ENCODE data around the gene IL17C. TPM values are rescaled to one million over a fixed set of nuclear protein-coding genes. Genes with fewer than 3 reads are reported as not detected.

Gene IL17C
- total and polyA plus RNA-seq, 2 donors (not counting 3 experiments of a cell fraction or from before 2014, with no cell fraction given), result 0.17 TPM; not detected in 1

DNA sequence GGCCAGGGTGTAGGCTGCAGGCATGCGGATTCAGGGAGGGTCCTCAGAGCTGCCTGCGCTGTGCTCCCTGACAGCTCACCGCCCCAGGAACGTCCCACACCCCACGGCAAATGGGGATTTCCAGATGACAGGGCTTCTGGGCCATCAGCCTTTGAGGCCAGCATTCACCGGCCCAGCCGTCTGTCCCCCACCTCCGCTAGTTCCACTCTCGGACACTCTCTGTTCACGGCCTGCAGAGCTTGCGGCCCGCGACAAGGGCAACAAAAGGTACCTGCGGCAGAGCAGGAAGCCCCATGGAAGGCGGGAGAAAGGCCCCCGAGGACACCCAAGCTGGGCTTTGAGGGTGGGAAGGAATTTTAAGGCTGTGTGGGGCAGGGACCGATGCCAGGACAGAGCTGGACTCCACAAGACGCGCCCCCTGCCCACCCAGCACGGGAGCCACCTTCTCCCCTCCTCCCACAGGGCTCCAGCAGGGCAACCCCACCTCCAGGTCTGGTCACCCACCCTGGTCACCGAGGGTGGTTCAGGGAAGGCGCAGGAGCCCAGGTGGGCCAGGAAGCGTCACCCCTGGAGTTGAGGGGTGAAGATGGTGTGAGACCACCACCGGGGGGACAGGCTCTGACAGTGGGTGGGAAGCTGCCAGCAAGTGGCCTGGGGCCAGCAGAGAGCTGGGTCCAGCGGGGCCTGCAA is 18.1 kb downstream of the IL17C start:
- BruUV-seq (replicated peaks), result no TSS peak
- Histone ChIP-seq H3K27me3 (ENCODE audit: control insufficient read depth in 2 of 2, insufficient read depth in 2 of 2, low read length in 2 of 2) (no peaks in the 10 kb centered on the region), H3K9me1 (replicated peaks; ENCODE audit: control insufficient read depth, extremely low read depth, insufficient read depth, low read length) (no peaks in the 10 kb centered on the region), H2AFZ (ENCODE audit: low read depth, low read length) (no peak overlapping the region), H3K4me3 (replicated peaks in 1 of 3; ENCODE audit: insufficient read depth in 1 of 3, low read depth in 1 of 3, low read length in 3 of 3) (no peak overlapping the region), H3K9me3 (replicated peaks; ENCODE audit: control insufficient read depth, insufficient read depth, low read length) (no peaks in the 10 kb centered on the region), H3K9ac (replicated peaks; ENCODE audit: extremely low read depth, insufficient read depth, low read length) (no peak overlapping the region), H4K20me1 (replicated peaks; ENCODE audit: control insufficient read depth, extremely low read depth, insufficient read depth, low read length) (no peaks in the 10 kb centered on the region), H3K27ac (ENCODE audit: insufficient read depth, low read depth, low read length) (no peak overlapping the region), H3K4me1 (ENCODE audit: control insufficient read depth, extremely low read depth, insufficient read depth, low read length) (peaks cover 7% of the 10 kb centered on the region), H3K4me2 (ENCODE audit: insufficient read depth, low read length) (no peak overlapping the region), H3K79me2 (ENCODE audit: control insufficient read depth, insufficient read depth, low read length) (peaks cover 27% of the 10 kb centered on the region), H3K36me3 (ENCODE audit: control insufficient read depth in 2 of 2, extremely low read depth in 1 of 2, insufficient read depth in 2 of 2, low read length in 2 of 2) (peaks cover 7 to 17% of the 10 kb centered on the region in 2 experiments)
- DNase-seq (ENCODE audit: low read depth, low spot score), result no peak
- FAIRE-seq, result no peak
- dilution Hi-C loops (cut with MboI; ENCODE audit: extremely low pct_ligation_motif_present, low sequenced_read_pairs), result no loop called here
- intact Hi-C loops (cut with micrococcal nuclease), result no loop called here
- ChIA-PET POLR2A (no interaction called here), CTCF (no interaction called here)
- TF ChIP-seq, protein P1, sequence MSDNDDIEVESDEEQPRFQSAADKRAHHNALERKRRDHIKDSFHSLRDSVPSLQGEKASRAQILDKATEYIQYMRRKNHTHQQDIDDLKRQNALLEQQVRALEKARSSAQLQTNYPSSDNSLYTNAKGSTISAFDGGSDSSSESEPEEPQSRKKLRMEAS (IDR thresholded peaks at IDR 0.05; ENCODE audit: insufficient read depth, insufficient read length), result no peak
- TF ChIP-seq MYC (IDR thresholded peaks at IDR 0.05; ENCODE audit: low read depth, low read length) (no peak), JUN (IDR thresholded peaks at IDR 0.05; ENCODE audit: borderline replicate concordance, insufficient read depth, insufficient read length, low read depth) (no peak), POLR2AphosphoS5 (IDR thresholded peaks at IDR 0.05; ENCODE audit: insufficient read depth, low read depth, low read length) (no peak), FOS (IDR thresholded peaks at IDR 0.05; ENCODE audit: borderline replicate concordance, insufficient read depth, low read length) (no peak), GATA2 (IDR thresholded peaks at IDR 0.05; ENCODE audit: insufficient read depth, insufficient read length, low read depth, low read length) (no peak), POLR2A (IDR thresholded peaks at IDR 0.05; ENCODE audit: low read depth, low read length) (no peak), EZH2 (IDR thresholded peaks at IDR 0.05; ENCODE audit: borderline replicate concordance, low read depth, low read length, severe bottlenecking) (no peak)
- TF ChIP-seq, protein P2, sequence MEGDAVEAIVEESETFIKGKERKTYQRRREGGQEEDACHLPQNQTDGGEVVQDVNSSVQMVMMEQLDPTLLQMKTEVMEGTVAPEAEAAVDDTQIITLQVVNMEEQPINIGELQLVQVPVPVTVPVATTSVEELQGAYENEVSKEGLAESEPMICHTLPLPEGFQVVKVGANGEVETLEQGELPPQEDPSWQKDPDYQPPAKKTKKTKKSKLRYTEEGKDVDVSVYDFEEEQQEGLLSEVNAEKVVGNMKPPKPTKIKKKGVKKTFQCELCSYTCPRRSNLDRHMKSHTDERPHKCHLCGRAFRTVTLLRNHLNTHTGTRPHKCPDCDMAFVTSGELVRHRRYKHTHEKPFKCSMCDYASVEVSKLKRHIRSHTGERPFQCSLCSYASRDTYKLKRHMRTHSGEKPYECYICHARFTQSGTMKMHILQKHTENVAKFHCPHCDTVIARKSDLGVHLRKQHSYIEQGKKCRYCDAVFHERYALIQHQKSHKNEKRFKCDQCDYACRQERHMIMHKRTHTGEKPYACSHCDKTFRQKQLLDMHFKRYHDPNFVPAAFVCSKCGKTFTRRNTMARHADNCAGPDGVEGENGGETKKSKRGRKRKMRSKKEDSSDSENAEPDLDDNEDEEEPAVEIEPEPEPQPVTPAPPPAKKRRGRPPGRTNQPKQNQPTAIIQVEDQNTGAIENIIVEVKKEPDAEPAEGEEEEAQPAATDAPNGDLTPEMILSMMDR (IDR thresholded peaks at IDR 0.05; ENCODE audit: extremely low read depth in 1 of 2, insufficient read depth in 1 of 2, low read depth in 1 of 2, low read length in 2 of 2), result no peak

All from endothelial cell of umbilical vein (primary cell).